ENCODE data around the gene CLEC4F. TPM values are rescaled to one million over a fixed set of nuclear protein-coding genes. Genes with fewer than 3 reads are reported as not detected.

CLEC4F gene
- total RNA-seq, 1 donor from 2014 or later: not detected

DNA sequence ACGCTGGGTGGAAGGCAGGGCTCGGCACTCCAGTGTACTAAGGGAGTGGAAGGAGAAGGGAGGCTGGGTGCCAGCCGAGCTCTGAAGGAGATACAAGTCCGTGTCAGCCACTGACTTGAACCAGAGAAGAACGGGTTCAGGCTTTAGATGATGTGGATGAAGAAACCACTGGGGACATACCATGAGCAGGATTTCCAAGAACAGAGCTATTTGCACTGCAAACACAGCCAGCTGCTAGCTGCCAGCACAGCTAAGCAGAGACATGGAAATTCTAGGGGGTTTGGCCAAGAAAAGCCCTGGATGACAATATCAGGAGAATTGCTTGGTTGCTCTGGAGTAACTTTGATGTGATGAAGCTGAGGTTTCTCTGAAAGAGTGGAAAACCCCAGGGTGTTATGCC is 10.0 kb upstream of the CLEC4F start:
- no peaks in the 10 kb centered on the region for H3K4me1 ChIP-seq

DNA sequence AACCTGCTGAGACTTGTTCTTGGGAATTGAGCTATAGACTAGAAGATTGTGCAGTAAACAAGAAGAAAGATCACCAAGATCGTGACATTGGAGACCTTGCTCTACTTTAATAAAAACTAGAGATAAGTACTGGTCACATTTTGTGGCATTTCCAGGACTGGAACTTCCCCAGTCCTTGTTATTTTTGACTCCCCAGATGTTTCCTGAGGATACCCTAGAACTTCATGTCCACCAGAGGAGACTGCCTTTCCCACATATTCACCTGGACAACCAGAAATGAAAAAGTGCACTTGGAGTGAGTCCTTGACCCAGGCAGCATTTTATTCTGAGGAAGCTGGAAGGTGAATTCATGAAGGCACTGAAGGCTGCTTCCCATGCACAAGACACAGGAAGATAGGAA is 9.5 kb upstream of the CLEC4F start:
- Histone ChIP-seq H3K9me3 (no peaks in the 10 kb centered on the region), H3K27me3 (no peaks in the 10 kb centered on the region), H3K4me1 (no peaks in the 10 kb centered on the region), H3K4me3 (no peak overlapping the region), H3K27ac (no peak overlapping the region), H3K36me3 (no peaks in the 10 kb centered on the region)
- intact Hi-C loops (cut with DNase I): no loop called here
- DNase-seq (ENCODE audit: low spot score in 2 of 2): no peak
- TF ChIP-seq, protein P1, sequence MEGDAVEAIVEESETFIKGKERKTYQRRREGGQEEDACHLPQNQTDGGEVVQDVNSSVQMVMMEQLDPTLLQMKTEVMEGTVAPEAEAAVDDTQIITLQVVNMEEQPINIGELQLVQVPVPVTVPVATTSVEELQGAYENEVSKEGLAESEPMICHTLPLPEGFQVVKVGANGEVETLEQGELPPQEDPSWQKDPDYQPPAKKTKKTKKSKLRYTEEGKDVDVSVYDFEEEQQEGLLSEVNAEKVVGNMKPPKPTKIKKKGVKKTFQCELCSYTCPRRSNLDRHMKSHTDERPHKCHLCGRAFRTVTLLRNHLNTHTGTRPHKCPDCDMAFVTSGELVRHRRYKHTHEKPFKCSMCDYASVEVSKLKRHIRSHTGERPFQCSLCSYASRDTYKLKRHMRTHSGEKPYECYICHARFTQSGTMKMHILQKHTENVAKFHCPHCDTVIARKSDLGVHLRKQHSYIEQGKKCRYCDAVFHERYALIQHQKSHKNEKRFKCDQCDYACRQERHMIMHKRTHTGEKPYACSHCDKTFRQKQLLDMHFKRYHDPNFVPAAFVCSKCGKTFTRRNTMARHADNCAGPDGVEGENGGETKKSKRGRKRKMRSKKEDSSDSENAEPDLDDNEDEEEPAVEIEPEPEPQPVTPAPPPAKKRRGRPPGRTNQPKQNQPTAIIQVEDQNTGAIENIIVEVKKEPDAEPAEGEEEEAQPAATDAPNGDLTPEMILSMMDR (IDR thresholded peaks at IDR 0.05): no peak

More for the DNA sequence above, 10.0 kb upstream of the CLEC4F start:
- H3K4me3 ChIP-seq: no peak overlapping the region
- intact Hi-C loops (cut with DNase I): no loop called here
- H3K27ac ChIP-seq: no peak overlapping the region
- H3K36me3 ChIP-seq: no peaks in the 10 kb centered on the region
- no peaks in the 10 kb centered on the region for H3K9me3 ChIP-seq
- no peaks in the 10 kb centered on the region for H3K27me3 ChIP-seq
- DNase-seq (ENCODE audit: low spot score in 2 of 2): no peak
- TF ChIP-seq, protein P1 (IDR thresholded peaks at IDR 0.05): no peak

DNA sequence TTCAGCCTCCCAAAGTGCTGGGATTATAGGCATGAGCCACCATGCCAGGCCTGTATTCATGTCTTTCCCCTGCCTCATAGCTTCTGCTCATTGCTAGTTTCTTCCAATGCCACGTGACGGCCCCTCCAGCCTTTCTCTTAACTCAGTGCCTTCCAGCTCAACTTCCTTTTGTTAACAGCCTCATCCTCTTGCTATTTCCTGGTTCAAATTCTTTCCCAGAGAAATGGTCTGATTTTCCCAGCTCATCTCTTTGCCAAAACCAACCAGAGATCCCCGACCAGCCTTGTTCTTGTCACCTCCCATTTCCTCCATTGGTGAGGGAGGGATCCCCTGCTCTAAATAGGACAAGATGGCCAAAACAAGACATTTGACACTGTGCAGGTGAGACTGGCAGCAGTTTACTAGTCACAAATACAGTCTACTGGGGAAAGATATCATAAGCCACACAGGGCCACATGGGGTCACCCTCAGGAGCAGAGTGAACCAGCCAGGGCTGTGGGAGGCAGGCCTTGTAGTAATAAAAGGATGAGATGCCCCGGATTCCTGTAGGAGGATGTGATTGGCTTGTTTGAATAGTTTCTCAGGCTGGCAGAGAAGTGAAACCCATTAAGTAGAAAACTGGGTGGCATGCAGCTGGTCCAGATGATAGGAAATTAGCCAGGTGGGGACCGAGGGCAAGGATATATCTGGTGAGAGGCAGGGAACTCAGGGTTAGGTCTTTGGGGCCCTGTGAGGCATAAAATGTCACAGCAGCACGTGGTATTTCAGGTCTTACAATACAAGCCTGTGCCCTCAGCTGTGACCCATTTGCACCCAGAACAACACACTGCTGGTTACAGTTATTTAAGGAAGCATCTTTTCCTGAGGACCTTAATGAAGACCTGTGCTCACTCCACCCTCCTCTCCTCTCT is 8.8 kb upstream of the CLEC4F start:
- no peaks in the 10 kb centered on the region for H3K4me1 ChIP-seq
- H3K9me3 ChIP-seq: no peaks in the 10 kb centered on the region
- TF ChIP-seq, protein P1 (IDR thresholded peaks at IDR 0.05): no peak
- no peak overlapping the region for H3K27ac ChIP-seq
- DNase-seq (ENCODE audit: low spot score in 2 of 2): no peak
- H3K36me3 ChIP-seq: no peaks in the 10 kb centered on the region
- no peak overlapping the region for H3K4me3 ChIP-seq
- intact Hi-C loops (cut with DNase I): no loop called here
- H3K27me3 ChIP-seq: no peaks in the 10 kb centered on the region

DNA sequence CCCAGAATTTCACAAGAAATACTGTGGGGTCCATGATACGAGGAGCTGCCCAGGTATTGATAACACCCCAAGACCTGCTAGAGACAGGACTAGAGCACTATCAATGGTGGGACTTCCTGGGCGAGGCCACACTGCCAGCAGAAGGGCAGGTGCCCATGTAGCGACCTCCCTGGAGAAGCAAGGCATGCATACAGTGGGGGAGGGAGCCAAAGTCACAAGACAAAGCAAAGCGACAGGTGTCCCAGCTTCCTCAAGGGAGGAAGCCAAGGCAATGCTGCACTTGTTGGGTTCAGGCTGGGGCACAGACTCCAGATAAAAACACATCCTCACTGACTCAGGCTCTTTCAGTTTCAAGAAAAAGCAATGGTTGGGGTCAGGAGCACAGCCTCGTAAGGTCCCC is 7.7 kb upstream of the CLEC4F start:
- intact Hi-C loops (cut with DNase I): no loop called here

DNA sequence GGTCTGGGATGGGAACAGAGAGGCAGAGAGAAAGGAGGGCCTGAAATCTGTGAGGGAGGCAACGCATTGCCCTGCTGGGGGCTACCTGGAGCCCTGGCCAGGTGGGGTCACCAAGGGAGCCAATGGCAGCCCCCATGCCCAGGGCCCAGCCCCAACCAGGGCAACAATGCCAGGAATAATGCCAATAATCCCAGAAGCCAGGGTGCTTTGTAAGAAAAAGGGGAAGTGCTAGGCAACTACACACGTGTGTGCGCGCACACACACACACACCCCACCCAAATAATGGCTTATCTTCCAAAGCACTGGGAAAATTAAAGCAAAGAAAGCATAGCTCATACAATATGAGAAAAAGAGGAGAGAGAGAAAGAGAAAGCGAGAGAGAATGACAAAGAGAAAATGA is 7.0 kb upstream of the CLEC4F start:
- no peak for DNase-seq (ENCODE audit: low spot score in 2 of 2)
- intact Hi-C loops (cut with DNase I): no loop called here
- Histone ChIP-seq H3K27ac (no peak overlapping the region), H3K4me1 (no peaks in the 10 kb centered on the region), H3K9me3 (no peaks in the 10 kb centered on the region), H3K4me3 (no peak overlapping the region), H3K36me3 (no peaks in the 10 kb centered on the region), H3K27me3 (no peaks in the 10 kb centered on the region)
- TF ChIP-seq, protein P1 (IDR thresholded peaks at IDR 0.05): no peak

More for the DNA sequence above, 7.7 kb upstream of the CLEC4F start:
- no peak overlapping the region for H3K27ac ChIP-seq
- no peaks in the 10 kb centered on the region for H3K4me1 ChIP-seq
- H3K36me3 ChIP-seq: no peaks in the 10 kb centered on the region
- H3K4me3 ChIP-seq: no peak overlapping the region
- no peaks in the 10 kb centered on the region for H3K9me3 ChIP-seq
- DNase-seq (ENCODE audit: low spot score in 2 of 2): no peak
- no peaks in the 10 kb centered on the region for H3K27me3 ChIP-seq
- TF ChIP-seq, protein P1 (IDR thresholded peaks at IDR 0.05): no peak

All from ascending aorta (tissue), 2 donors.